ENCODE results near the gene NANOS3.
"Not testable (repeated sequence)": the region's sequence is repeated elsewhere in the genome, so short reads cannot be mapped to it uniquely, and the experiment has no call there.

NANOS3 gene

DNA sequence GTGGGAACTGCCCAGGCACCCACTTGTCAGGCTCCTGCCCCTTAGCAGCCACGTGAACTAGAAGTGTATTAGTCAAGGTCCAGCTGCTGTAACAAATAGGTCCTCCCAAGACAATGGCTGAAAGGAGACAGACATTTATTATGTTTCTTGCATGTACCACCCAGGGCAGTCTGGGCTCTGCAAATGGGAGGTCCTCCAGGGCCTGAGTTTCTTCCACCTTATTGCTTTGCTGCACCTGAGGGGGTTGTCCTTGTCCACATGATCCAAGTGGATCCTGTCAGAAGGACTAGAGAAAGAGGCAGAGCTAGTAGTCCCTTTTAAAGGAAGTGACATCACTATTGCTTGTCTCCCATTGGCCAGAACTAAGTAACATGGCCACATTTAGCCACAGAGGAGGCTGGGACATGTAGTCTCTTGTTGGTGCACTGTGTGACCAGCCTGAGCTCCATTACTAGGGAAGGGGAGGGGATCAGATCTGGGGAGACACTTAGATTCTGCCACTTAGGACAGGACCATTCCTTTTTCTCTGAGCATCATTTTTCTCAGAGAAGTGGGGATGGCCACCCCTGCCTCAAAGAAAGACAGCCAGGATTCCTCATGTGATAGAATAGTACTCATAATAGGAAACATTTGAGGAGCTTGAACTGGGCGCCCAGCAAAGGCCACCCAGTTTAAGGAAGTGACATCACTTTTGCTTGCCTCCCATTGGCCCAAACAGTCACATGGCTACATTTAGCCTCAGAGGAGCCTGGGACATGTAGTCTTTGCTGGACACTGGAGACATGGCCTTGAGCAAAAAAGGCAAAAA is 44.2 kb downstream of the NANOS3 start:
- no peak for DNase-seq (ENCODE audit: low read depth)

DNA sequence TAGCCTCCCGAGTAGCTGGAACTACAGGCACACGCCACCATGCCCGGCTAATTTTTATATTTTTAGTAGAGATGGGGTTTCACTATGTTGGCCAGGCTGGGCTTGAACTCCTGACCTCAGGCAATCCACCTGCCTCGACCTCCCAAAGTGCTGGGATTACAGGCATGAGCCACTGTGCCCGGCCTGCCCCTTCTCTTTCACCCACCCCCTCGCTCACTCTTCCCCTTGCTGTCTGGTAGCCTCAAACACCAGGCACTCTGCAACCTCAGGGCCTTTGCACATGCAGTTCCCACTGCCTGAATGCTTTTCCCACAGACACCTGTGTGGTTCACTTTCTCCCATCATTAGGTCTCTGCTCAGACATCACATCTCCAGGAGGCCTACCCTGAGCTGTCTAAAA is 45.2 kb downstream of the NANOS3 start:
- DNase-seq (ENCODE audit: low read depth), result not testable (repeated sequence)

GRCh38 chr19:13923194-13923987 is 46.5 kb downstream of the NANOS3 start:
- DNase-seq (ENCODE audit: low read depth), result no peak

DNA sequence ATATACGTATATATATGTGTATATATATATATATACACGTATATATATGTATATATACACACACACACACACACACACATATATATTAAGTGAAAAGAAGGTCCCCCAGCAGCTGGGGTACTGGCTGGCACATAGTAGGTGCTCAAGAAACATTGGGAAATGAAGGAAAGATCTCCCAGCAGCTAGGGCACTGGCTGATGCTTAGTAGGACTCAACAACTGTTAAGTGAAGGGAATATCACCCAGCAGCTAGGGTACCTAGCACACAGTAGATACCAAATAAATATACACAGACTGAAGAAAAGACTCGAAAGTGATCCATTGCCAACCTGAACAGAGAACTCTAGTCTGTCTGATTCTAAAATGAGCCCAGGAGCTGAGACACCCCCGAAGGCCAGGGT is 49.1 kb downstream of the NANOS3 start:
- no peak for DNase-seq (ENCODE audit: low read depth)

DNA sequence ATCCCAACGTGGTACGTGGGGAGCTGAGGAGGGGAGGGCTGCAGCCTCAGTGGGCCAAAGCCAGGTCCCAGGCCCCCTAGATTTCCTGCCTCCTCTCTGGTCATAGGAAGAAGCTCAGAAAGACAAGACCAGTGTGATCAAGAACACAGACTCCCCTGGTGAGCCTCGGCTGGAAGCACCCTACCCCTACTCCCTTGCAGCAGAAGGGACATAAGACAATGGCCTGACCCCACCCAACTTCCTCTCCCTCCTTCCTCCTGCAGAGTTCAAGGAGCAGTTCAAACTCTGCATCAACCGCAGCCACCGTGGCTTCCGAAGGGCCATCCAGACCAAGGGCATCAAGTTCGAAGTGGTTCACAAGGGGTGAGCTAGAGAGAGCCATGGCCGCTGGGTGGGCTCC is 49.8 kb downstream of the NANOS3 start:
- DNase-seq (ENCODE audit: low read depth), result no peak

DNA sequence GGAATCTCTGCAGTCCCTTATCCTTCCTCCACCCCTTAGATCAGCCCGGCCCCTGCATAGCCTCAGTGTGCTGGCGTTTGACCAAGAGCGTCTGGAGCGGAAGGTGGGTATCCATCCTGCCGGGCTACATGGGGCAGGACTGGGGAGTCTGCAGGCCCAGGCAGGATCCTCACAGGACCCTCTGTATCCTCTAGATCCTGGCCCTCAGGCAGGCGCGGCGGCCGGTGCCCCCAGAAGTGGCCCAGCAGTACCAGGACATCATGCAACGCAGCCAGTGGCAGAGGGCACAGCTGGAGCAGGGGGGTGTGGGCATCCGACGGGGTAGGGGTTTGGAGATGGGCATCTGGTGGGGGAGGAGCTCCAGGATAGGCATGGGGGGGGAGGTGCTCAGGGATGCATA is 52.4 kb downstream of the NANOS3 start:
- no peak for DNase-seq (ENCODE audit: low read depth)

GRCh38 chr19:13929956-13930355 is 53.0 kb downstream of the NANOS3 start:
- DNase-seq (ENCODE audit: low read depth), result no peak
